ENCODE data around the gene SUGP2. TPM values are rescaled to one million over a fixed set of nuclear protein-coding genes. Genes with fewer than 3 reads are reported as not detected.

The SUGP2 gene
- total RNA-seq, 2 donors from 2014 or later = 41.8 to 99.6 TPM

DNA sequence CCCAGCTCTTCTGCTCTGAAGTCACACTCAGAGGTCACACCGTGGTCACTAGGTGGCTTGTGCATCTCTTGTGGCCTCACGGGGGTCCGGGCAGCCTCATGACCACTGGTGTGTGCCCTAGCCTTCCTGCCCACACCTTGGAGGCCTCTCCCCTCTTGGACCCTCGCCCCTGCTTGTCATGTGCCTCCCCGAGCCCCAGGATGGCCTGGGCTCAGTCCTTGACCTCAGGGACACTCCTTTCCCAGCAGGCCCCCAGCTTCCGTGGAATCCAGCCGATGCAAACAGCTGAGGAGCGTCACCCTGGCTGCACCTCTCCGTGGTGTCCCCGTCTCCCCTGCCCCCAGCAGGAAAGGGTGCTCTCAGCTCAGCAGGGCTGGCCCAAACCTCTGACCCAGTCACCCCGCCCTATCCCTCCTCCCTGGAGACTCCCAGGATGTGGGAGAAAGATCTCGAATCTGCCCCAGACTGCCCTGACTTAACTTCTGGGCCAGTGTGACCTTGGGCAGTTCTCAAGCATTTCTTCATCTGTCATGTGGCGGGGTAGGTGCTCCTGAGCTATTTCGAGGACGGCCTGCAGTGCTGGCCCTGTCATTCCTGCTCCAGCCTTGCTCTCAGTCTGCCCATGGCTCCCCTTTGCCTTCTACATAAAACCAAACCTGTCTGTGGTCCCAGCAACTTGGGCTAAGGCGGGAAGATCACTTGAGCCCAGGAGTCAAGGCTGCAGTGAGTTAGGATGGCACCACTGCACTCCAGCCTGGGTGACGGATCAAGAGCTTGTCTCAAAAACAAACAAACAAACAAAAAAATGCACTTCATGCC is 25.9 kb upstream of the SUGP2 start:
- Histone ChIP-seq H3K9me3 (no peaks in the 10 kb centered on the region), H3K27ac (peak overlapping the region in 1 of 2 donors; percentile 15), H3K4me1 (replicated peaks) (no peaks in the 10 kb centered on the region), H3K27me3 (replicated peaks; ENCODE audit: insufficient read depth) (no peaks in the 10 kb centered on the region), H3K36me3 (peaks cover 0 to 7% of the 10 kb centered on the region in 2 donors), H3K4me3 (no peak overlapping the region)
- WGBS = 80% methylated on average over 17 of the region's 17 CpGs
- intact Hi-C loops (cut with DNase I) = no loop called here
- DNase-seq (ENCODE audit: low spot score) = no peak
- TF ChIP-seq POLR2AphosphoS5 (IDR thresholded peaks at IDR 0.05) (no peak), POLR2A (IDR thresholded peaks at IDR 0.05) (no peak)
- TF ChIP-seq, protein P1, sequence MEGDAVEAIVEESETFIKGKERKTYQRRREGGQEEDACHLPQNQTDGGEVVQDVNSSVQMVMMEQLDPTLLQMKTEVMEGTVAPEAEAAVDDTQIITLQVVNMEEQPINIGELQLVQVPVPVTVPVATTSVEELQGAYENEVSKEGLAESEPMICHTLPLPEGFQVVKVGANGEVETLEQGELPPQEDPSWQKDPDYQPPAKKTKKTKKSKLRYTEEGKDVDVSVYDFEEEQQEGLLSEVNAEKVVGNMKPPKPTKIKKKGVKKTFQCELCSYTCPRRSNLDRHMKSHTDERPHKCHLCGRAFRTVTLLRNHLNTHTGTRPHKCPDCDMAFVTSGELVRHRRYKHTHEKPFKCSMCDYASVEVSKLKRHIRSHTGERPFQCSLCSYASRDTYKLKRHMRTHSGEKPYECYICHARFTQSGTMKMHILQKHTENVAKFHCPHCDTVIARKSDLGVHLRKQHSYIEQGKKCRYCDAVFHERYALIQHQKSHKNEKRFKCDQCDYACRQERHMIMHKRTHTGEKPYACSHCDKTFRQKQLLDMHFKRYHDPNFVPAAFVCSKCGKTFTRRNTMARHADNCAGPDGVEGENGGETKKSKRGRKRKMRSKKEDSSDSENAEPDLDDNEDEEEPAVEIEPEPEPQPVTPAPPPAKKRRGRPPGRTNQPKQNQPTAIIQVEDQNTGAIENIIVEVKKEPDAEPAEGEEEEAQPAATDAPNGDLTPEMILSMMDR (IDR thresholded peaks at IDR 0.05) = no peak

DNA sequence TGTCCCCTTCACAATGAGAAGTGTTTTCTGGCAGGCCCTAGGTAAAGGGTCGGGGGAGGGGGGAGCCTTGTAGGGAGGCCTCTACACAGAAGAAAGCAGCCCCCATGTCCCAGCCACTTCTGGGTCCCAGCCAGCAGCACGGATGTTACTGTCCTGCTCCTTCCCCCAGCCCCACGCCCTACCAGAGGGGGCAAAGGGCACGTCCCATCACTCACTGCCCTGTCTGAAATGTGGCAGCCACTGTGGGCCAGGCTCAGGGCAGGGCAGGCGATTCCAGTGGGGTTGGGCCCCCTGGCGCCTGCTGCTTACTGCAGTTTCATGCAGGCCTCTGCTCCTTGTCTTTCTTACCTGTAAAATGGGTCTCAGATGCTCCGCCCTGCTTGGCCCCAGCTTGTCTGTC is 24.4 kb upstream of the SUGP2 start:
- Histone ChIP-seq H3K27me3 (replicated peaks; ENCODE audit: insufficient read depth) (no peaks in the 10 kb centered on the region), H3K4me1 (replicated peaks) (no peaks in the 10 kb centered on the region), H3K4me3 (no peak overlapping the region), H3K36me3 (peaks cover 0 to 7% of the 10 kb centered on the region in 2 donors), H3K27ac (no peak overlapping the region), H3K9me3 (no peaks in the 10 kb centered on the region)
- TF ChIP-seq POLR2A (IDR thresholded peaks at IDR 0.05) = no peak
- TF ChIP-seq, protein P1 (IDR thresholded peaks at IDR 0.05) = no peak
- TF ChIP-seq POLR2AphosphoS5 (IDR thresholded peaks at IDR 0.05) = no peak
- 88% methylated on average over 7 of the region's 7 CpGs for WGBS
- DNase-seq (ENCODE audit: low spot score) = no peak
- intact Hi-C loops (cut with DNase I) = no loop called here

GRCh38 chr19:19057317-19057716 is 24.0 kb upstream of the SUGP2 start:
- H3K36me3 ChIP-seq = peaks cover 1 to 7% of the 10 kb centered on the region in 2 donors
- no peak overlapping the region for H3K4me3 ChIP-seq
- no peak overlapping the region for H3K27ac ChIP-seq
- WGBS = 92% methylated on average over 12 of the region's 13 CpGs
- no peaks in the 10 kb centered on the region for H3K9me3 ChIP-seq
- no peaks in the 10 kb centered on the region for H3K4me1 ChIP-seq (replicated peaks)
- TF ChIP-seq POLR2A (IDR thresholded peaks at IDR 0.05) = no peak
- DNase-seq (ENCODE audit: low spot score) = no peak
- intact Hi-C loops (cut with DNase I) = no loop called here
- no peaks in the 10 kb centered on the region for H3K27me3 ChIP-seq (replicated peaks; ENCODE audit: insufficient read depth)

- H3K36me3 ChIP-seq = peaks cover 4 to 7% of the 10 kb centered on the region in 2 donors
- DNase-seq (ENCODE audit: low spot score) = no peak
- WGBS = 91% methylated on average over 8 of the region's 9 CpGs
- H3K27me3 ChIP-seq (replicated peaks; ENCODE audit: insufficient read depth) = no peaks in the 10 kb centered on the region
- H3K4me1 ChIP-seq (replicated peaks) = no peaks in the 10 kb centered on the region
- intact Hi-C loops (cut with DNase I) = no loop called here
- no peak overlapping the region for H3K27ac ChIP-seq
- no peaks in the 10 kb centered on the region for H3K9me3 ChIP-seq
- TF ChIP-seq, protein P1 (IDR thresholded peaks at IDR 0.05) = no peak
- TF ChIP-seq POLR2A (IDR thresholded peaks at IDR 0.05) = no peak
- no peak for TF ChIP-seq POLR2AphosphoS5 (IDR thresholded peaks at IDR 0.05)
- no peak overlapping the region for H3K4me3 ChIP-seq
Observed at GRCh38 chr19:19056636-19057275, 23.4 kb upstream of the SUGP2 start.

- H3K36me3 ChIP-seq = peaks cover 4 to 7% of the 10 kb centered on the region in 2 donors
- 94% methylated on average over 13 of the region's 13 CpGs for WGBS
- intact Hi-C loops (cut with DNase I) = no loop called here
Observed at GRCh38 chr19:19055701-19056100, 22.4 kb upstream of the SUGP2 start.

More at GRCh38 chr19:19055701-19056100, 22.4 kb upstream of the SUGP2 start:
- Histone ChIP-seq H3K27ac (no peak overlapping the region), H3K9me3 (no peaks in the 10 kb centered on the region), H3K27me3 (replicated peaks; ENCODE audit: insufficient read depth) (no peaks in the 10 kb centered on the region), H3K4me3 (no peak overlapping the region), H3K4me1 (replicated peaks) (no peaks in the 10 kb centered on the region)
- TF ChIP-seq POLR2A (IDR thresholded peaks at IDR 0.05) = no peak
- TF ChIP-seq, protein P1 (IDR thresholded peaks at IDR 0.05) = no peak
- no peak for TF ChIP-seq POLR2AphosphoS5 (IDR thresholded peaks at IDR 0.05)
- DNase-seq (ENCODE audit: low spot score) = no peak

Measured in prostate gland (tissue), 2 donors.